Tibial nerve (tissue), 3 donors: Measurements from ENCODE around the gene SIRT3.

ENCODE experiments used
- CTCF ChIP-seq, 5 experiments: fragments of 200-600 bp in 3 of 5; fragments of 450-650 bp in 2 of 5; sonication (generic) in 3 of 5; IDR thresholded peaks; one replicate each; pipeline ENCODE4 v1.5.1; 2016 to 2019; ENCODE audit warnings: antibody characterized with exemption in 5 of 5, mild to moderate bottlenecking in 3 of 5, moderate library complexity in 2 of 5
- POLR2A ChIP-seq, 2 donors: fragments of 450-650 bp; IDR thresholded peaks; one replicate each; pipeline ENCODE4 v1.6.1; 2017; ENCODE audit warnings: antibody characterized with exemption in 2 of 2, mild to moderate bottlenecking in 2 of 2, moderate library complexity in 2 of 2

DNA sequence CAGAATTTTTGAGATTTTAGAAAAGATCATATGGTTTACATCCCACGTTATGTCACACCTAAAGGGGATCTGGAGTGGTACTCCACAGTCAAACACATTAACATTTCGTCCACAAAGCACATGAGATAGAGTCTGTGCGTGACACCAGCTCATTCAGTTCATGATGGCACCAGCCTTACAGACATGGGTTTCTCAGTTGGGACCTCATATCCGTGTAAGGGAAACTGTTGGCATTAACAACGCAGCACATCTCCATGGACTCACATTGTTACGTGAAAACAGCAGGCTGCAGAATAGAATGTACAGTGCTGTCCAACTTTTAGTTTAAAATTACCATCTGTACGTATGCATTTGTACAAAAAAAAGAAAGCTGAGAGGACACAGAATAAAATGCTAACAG, 14.6 kb downstream of the SIRT3 start:
- no peak for TF ChIP-seq POLR2A (IDR thresholded peaks at IDR 0.05)
- no peak for TF ChIP-seq CTCF (IDR thresholded peaks at IDR 0.05)
